Hematopoietic multipotent progenitor cell treated with erythropoietin and hydrocortisone succinate and interleukin-3 and kit ligand, for 15 days (in vitro differentiated cells): ENCODE results near the gene CREG1.
"Not testable (repeated sequence)": the region's sequence is repeated elsewhere in the genome, so short reads cannot be mapped to it uniquely, and the experiment has no call there.

Experiments
- DNase-seq: peaks from one replicate; pipeline ENCODE4 v3.0.0-alpha.2; 2015; ENCODE audit warnings: low spot score

CREG1 gene

DNA sequence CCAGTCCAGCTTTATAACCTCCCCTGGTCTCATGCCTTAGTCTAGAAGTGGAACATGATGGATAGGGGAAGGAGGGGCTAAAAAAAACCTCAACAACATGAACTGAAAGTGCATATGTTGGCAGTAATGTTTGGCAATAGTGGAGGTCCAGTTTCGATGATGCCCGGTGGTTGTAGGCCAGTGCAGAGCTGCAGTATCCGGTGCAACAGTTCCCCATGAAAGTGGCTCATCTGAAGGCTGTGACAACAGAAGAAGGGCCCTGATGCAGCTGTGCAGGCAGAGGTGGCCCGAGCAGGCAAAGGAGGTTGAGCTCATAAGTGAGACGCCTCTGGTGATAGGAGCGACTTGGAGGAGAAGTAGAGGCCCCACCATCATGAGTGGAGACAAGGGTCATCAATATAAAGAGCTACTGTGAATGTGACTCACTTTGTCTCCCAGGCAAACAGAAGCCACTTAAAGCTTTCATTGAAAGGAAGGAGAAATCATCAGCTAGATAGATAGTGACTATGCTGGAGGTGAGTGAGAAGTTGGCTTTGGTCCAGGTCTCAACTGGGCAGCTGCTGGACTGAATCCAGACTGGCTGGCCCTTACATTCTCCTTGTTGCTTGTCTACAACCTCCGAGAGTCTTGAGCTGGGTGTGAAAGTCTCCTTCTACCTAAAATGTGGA, 10.2 kb upstream of the CREG1 start:
- no peak for DNase-seq

- no peak for DNase-seq
These were observed 9.1 kb upstream of the CREG1 start for GRCh38 chr1:167562702-167563101.

GRCh38 chr1:167561753-167562152, 8.2 kb upstream of the CREG1 start:
- DNase-seq: no peak

DNA sequence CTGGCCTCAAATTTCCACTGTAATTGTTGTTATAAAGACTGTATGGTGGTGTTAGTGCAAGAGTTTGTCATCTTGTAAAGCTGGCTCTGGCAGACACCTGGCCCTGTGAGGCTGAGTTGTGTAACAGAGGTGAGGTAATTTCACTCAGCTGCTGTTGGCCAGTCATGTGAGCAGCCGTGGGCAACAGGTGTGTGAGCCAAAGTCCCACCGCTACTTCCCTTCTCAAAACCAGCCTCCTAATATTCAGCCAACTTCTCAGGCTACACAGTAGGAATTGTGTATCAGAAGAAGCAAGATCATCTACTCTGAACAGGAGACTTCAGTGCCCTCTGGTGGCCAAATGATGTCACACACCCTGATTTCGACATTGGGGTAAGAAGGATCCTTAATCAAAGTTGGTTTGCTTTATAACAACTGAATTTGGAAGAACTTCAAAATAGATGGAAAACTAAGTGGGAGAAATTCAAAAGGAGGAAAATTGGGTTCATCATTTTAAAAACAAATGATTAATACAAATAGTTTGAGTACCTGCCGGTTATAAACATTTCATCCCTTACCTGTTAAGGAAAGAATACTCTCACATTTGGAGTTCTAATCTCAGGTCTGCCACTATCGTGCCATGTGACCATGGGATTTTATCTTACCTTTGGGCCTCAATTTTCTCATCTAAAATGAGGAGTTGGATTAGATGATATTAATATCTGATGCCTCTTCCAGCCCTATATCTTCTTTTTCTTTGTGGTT, 2.6 kb upstream of the CREG1 start:
- peak; percentile 86 for DNase-seq

GRCh38 chr1:167555072-167555471, 1.5 kb upstream of the CREG1 start:
- not testable (repeated sequence) for DNase-seq

DNA sequence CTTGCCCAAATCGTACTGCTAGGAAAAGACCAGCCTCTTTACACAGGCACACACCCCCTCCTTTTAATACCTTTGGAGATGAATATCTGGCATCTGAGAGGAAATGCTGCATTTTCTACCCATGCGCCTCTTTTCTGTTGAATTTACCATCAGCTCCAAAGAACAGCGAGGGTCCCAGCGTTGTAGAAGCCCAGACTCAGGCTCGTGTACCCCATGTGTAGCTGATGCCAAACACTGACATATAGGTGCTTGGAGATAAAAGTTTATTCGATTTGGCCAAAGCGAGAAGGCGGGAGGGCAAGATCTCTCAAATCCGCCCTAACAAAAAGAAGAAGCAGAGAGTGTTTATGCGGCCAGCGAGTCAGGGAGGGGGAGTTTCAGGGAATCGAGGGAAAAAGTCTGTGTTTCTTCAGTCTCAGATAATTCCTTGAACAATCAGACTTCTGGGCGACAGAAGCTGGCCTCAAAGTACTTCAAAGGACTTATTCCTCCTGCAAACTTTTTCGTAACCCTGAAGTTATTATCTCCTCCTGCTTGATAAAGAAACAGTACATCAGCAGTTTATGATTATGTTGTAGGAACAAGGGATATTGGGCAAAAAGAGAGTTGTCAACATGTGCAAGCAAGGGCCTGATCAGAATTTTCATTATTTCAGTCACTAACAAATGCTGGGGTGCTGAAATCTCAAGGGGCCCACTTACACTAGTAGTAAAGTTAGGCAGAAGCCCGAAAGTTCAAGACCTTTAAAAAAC, 642 bp upstream of the CREG1 start:
- DNase-seq: no peak

DNA sequence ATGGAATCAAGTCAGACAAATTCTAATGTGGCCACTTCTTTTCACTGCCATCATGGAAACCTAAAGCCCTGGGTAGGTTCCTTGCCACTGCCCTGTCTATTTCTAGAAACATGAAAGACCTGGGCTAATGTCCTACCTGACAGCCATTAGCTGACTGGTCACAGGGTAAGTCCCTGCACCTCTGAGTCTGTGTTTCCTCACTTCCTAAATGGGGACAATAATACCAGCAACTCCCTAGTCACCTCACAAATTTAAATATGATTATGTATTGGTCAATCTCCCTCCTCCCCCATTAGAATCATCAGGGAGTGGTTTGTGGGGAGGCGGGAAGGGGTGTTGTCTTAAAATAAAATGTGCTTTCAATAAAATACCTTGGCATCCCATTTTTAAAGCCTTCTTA, 2.2 kb downstream of the CREG1 start:
- peak; percentile 59 for DNase-seq

DNA sequence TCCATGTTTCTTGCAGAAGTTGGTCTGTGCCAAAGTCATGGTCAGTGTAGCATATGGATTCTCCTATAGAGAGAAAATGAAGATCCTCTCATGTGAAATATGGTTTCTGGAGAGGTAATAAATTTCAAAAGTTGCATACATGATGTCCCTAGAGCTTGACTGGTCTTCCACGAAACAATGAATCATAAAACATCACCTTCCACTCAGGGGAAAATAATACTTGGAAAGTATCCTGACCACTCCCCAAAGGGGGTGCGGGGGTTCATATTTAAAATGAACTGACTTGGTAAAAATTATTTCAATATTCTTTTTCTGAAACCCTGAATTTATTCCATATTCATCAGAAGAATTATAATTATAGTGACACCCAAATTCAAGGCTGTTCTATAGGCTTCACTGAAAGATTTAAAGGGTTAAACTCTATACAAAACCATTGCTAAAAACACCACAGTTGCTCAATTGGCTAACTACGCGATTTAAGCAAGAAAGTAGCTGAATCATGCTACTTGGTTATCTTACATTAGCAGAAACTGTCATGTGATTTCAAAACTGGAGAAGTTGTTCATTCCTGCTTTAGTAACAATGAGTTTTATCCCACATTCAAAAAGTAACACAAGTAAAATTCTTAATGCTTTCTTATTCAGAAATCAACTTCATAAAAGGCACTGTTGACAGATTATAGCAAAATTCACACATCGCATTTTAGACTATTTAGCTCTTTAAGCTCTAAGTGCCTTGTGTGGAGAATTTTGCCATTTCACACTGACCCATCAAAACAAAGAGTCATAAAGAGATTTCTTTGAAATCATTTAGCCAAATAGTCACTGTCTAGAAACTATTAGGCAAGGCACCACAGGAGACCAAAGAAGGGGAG, 5.3 kb downstream of the CREG1 start:
- DNase-seq: peak; percentile 95

- DNase-seq: no peak
These were observed 6.6 kb downstream of the CREG1 start for GRCh38 chr1:167546935-167547334.

DNA sequence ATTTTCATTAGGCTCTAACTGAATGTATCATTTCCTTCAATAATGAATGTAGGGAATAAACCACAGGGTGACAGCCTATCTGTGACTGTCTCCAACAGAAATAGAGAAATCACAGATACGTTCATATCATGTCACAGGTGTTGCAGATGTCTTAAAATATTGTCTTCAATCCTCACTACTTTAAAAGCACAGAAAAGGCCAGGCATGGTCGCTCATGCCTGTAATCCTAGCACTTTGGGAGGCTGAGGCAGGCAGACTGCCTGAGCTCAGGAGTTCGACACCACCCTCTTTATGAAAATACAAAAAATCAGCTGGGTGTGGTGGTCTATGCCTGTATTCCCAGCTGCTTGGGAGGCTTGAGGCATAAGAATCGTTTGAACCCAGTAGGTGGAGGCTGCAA, 8.2 kb downstream of the CREG1 start:
- no peak for DNase-seq

- no peak for DNase-seq
These were observed 9.0 kb downstream of the CREG1 start for GRCh38 chr1:167544447-167545093.

DNA sequence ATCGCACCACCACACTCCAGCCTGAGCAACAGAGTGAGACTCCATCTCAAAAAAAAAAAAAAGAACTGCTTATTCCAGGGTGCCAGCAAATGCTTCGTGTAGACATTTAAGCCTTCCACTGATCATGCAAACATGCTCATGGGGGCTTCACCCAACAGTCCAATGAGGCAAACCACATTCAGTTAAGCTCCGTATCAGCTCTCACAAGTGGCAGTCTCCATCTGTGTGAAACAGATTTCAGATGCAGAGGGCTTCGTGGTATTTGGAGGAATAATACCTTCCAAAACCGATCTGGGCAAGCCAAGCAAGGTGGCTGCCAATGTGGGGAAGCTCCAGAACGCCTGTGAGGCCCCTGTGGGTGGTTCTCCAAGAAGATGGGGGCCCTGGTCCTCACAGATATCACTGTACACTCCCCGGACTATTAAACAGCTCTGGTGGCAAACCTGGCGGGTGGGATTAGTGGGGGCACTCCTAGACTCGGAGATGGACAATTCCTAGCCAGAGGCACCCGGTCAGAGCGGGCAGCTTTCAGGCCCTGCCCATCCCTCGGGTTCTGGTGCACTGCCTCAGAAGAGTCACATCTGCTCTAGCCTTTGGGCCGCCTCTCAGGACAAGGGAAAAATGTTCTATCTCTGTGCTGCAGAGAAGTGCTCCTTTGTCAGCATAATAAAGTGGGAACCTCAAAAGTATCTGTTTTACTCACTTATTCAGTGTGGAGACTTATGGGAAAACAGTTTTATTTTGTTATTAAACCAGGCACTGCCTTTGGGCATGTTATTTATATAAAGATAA, 10.2 kb downstream of the CREG1 start:
- peak; percentile 47 for DNase-seq

DNA sequence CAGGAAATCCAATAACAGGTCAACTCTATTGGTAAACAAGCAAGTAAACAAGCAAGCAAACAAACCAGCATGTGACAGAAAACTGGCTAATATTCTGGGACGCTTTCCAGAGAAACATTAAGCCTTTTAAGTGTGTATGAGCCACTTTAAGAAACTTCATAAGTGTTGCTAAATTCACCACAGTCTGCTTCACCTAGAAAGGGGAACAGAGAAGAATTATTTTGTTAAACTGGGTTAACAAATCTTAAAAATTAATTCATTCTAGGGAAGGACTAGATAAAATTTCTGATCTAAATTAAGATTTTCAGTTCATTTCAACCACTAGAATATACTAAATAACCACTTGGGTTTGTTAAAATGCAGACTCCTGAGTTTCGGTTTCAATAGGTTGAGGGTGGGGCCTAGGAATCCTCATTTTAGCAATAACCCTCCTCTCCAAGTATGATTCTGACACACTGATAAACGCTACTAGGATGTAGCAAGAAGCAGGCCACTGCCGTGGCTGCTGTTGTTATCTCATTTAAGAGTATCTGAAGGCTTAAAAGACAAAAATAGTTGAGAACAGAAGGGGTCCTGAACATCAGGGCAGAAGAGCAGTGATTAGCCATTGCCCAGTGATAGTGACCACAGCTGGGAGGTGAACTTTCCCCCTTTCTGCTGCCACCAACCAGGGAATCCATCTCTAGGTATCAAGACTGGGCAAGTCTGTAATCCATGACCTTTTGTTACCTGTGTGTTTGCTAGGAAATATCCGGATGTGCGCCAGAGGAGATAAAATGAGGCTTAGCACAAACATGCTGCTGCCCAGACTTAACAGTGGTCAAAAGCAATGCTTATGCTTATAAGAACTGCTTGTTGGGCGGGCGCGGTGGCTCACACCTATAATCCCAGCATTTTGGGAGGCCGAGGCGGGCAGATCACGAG, 11.2 kb downstream of the CREG1 start:
- peak; percentile 51 for DNase-seq

- DNase-seq: no peak
These were observed 12.0 kb downstream of the CREG1 start for GRCh38 chr1:167541610-167542009.

DNA sequence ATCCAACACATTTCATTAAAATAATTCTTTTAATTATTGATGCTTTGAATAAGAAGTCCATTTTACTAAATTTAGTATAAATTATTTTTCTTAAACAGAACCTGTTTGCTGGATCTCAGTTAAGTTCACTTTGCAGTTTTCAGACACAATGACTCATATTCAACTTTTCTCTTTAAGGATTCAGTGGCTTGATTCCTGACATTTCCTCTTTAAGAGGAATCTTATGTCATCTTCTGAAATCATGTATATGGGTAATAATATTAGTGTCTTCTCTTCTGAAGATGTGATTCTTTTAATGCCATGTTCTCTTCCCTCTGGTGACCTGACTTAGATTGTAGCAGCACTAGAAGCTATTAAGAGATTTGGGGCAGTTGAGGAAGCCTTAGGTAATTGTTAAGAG, 12.6 kb downstream of the CREG1 start:
- no peak for DNase-seq

GRCh38 chr1:167538657-167539056, 14.9 kb downstream of the CREG1 start:
- DNase-seq: no peak

DNA sequence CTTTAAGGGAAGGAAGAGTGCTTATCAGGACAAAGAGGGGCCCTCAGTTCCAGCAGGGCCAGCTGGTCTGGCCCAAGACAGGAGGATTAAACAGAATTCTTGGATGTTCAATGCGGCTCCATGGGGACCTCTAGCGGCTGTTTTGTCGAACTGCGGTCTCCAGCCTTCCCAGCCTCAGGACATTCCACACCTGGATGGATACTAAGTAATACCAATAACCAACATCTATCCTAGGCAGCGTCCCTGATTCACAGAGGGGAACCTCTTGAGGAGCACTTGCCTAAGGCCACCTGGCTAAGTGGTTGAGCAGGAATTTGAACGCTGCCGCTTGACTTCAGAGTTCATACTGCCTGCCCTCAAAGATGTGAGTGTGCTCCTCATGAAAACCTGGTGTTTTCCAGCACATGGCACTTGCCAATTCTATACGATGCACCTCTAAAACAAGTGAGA, 19.7 kb downstream of the CREG1 start:
- peak; percentile 70 for DNase-seq

DNA sequence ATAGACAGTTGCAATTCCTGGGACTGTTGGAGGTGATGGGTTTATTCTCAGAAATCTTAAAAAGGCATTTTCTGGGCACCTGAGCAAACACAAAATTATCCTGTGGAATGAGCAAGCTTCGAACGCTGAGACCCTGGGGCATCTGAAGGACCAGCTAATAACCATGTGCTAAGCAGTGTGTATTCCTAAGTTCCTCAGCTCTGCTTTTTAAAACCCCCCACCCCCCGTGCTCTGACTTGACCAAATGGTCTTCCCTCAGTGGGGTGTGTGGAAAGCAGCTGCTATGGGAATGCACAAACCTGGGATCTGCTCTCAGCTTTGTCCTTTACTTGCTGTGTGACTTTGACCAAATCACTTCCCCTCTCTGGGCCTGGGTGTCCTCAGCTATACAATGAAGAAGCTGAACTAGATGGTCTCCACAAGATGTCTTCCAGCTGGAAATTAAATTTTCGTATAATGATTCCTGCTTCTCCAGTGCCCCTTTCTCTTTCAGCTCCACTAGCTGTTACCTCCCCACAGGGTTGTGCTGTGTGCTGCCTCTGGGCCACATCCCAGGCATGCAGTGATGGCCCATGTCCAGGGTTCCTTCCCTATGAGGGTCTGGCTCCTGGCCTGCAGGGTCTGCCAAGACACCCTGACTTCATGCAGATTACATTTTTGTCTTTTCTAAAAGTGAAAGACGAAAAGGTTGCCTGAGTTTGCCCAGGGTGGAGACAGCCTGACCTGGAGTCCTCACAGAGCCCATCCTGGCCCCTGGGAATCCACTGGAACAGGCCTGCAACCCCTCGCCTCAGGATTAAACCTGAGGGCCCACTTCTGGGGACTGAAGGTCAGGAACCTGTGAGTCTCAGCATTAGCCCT, 20.4 kb downstream of the CREG1 start:
- DNase-seq: no peak

- no peak for DNase-seq
These were observed 21.2 kb downstream of the CREG1 start for GRCh38 chr1:167532375-167532774.
